ENCODE results near the gene SNX5. TPM values are rescaled to one million over a fixed set of nuclear protein-coding genes. Genes with fewer than 3 reads are reported as not detected.

The SNX5 gene
- total and polyA plus RNA-seq, 2 of the 13 experiments (the other 11 are each of a cell fraction or from before 2014, with no cell fraction given): 664 to 1,040 TPM

DNA sequence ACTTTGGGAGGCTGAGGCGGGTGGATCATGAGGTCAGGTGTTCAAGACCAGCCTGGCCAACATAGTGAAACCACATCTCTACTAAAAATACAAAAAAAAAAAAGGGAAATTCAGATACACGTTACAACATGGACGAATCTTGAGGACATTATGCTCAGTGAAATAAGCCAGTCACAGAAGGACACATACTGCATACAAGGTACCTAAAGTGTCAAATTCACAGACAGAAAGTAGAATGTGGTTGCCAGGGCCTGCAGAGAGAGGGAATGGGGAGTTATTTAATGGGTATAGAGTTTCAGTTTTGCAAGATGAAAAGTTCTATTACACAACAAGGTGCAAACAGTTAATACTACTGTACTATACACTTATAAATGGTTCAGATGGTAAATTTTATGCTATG is 75.1 kb downstream of the SNX5 start:
- POLR2A ChIA-PET: interaction anchor here (1.6 to 21.6 kb wide), 6 partner anchors 11 to 211 kb away, joined by 9 to 724 read pairs (median 67); partner anchors contain the start of gene RRBP1
- 93% methylated on average over 3 of the region's 3 CpGs for WGBS (ENCODE audit: low lambda C conversion rate)
- in situ Hi-C loops (cut with HindIII; ENCODE audit: extremely low pct_ligation_motif_present, low pct_unique_long_range_greater_than_20kb): no loop called here

DNA sequence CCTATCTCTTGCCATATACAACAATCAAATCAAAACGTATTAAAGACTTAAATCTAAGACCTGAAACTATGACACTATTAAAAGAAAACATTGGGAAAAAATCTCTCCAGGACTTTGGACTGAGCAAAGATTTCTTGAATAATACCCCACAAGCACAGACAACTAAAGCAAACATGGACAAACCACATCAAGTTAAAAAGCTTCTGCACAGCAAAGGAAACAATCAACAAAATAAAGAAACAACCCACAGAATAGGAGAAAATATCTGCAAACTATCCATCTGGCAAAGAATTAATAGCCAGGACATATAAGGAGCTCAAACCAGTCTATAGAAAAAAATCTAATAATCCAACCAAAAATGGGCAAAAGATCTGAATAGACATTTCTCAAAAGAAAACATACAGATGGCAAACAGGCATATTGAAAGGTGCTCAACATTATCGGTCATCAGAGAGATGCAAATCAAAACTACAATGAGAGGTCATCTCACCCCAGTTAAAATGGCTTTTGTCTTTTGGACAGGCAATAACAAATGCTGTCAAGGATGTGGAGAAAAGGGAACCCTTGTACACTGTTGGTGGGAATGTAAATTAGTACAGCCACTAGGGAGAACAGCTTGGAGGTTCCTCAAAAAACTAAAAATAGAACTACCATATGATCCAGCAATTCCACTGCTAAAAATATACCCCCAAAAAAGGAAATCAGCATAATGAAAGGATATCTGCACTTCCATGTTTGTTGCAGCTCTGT is 76.2 kb downstream of the SNX5 start:
- peak; percentile 26 for FAIRE-seq
- CTCF ChIA-PET (ENCODE audit: low intra/inter-chr PET ratio, low total read pairs): no interaction called here
- H3K27ac ChIP-seq (ENCODE audit: extremely low read length, insufficient read depth, low read length): no peak overlapping the region
- no peak for TF ChIP-seq ZNF782 (CRISPR knock-in tag; IDR thresholded peaks at IDR 0.05; ENCODE audit: borderline replicate concordance)
- TF ChIP-seq, protein P1, sequence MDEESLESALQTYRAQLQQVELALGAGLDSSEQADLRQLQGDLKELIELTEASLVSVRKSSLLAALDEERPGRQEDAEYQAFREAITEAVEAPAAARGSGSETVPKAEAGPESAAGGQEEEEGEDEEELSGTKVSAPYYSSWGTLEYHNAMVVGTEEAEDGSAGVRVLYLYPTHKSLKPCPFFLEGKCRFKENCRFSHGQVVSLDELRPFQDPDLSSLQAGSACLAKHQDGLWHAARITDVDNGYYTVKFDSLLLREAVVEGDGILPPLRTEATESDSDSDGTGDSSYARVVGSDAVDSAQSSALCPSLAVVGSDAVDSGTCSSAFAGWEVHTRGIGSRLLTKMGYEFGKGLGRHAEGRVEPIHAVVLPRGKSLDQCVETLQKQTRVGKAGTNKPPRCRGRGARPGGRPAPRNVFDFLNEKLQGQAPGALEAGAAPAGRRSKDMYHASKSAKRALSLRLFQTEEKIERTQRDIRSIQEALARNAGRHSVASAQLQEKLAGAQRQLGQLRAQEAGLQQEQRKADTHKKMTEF (CRISPR knock-in tag; IDR thresholded peaks at IDR 0.05): 0 out of 2 replicates have a peak, but pooled peaks have one; percentile 30
- TF ChIP-seq, protein P2, sequence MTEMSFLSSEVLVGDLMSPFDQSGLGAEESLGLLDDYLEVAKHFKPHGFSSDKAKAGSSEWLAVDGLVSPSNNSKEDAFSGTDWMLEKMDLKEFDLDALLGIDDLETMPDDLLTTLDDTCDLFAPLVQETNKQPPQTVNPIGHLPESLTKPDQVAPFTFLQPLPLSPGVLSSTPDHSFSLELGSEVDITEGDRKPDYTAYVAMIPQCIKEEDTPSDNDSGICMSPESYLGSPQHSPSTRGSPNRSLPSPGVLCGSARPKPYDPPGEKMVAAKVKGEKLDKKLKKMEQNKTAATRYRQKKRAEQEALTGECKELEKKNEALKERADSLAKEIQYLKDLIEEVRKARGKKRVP (CRISPR knock-in tag; IDR thresholded peaks at IDR 0.05): 0 out of 4 replicates have a peak, but pooled peaks of 1 of the 2 experiments have one; percentile 26
- TF ChIP-seq TBP (CRISPR knock-in tag; IDR thresholded peaks at IDR 0.05): no peak
- TF ChIP-seq, protein P3, sequence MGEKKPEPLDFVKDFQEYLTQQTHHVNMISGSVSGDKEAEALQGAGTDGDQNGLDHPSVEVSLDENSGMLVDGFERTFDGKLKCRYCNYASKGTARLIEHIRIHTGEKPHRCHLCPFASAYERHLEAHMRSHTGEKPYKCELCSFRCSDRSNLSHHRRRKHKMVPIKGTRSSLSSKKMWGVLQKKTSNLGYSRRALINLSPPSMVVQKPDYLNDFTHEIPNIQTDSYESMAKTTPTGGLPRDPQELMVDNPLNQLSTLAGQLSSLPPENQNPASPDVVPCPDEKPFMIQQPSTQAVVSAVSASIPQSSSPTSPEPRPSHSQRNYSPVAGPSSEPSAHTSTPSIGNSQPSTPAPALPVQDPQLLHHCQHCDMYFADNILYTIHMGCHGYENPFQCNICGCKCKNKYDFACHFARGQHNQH (CRISPR knock-in tag; IDR thresholded peaks at IDR 0.05): no peak; the same call in 1 of the 2 replicates
- TF ChIP-seq ZNF230 (CRISPR knock-in tag; IDR thresholded peaks at IDR 0.05): no peak
- TF ChIP-seq MAFG (CRISPR knock-in tag; IDR thresholded peaks at IDR 0.05): no peak
- TF ChIP-seq FOSL1 (CRISPR knock-in tag; IDR thresholded peaks at IDR 0.05; ENCODE audit: borderline replicate concordance): no peak
- TF ChIP-seq ZKSCAN1 (IDR thresholded peaks at IDR 0.05; ENCODE audit: low read length): no peak
- TF ChIP-seq, protein P4, sequence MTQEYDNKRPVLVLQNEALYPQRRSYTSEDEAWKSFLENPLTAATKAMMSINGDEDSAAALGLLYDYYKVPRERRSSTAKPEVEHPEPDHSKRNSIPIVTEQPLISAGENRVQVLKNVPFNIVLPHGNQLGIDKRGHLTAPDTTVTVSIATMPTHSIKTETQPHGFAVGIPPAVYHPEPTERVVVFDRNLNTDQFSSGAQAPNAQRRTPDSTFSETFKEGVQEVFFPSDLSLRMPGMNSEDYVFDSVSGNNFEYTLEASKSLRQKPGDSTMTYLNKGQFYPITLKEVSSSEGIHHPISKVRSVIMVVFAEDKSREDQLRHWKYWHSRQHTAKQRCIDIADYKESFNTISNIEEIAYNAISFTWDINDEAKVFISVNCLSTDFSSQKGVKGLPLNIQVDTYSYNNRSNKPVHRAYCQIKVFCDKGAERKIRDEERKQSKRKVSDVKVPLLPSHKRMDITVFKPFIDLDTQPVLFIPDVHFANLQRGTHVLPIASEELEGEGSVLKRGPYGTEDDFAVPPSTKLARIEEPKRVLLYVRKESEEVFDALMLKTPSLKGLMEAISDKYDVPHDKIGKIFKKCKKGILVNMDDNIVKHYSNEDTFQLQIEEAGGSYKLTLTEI (CRISPR knock-in tag; conservative IDR thresholded peaks at IDR 0.05): no peak

More for the DNA sequence above, 75.1 kb downstream of the SNX5 start:
- Histone ChIP-seq H3K9me3 (ENCODE audit: low read length) (peaks cover 20% of the 10 kb centered on the region), H4K20me1 (ENCODE audit: insufficient read depth, low read length) (no peaks in the 10 kb centered on the region), H3K9ac (ENCODE audit: insufficient read depth, low read depth, low read length) (no peak overlapping the region), H3K36me3 (replicated peaks in 1 of 2; ENCODE audit: control insufficient read depth in 1 of 2, insufficient read depth in 2 of 2, low read length in 2 of 2) (no peaks in the 10 kb centered on the region), H3K4me2 (ENCODE audit: low read depth, low read length) (no peak overlapping the region), H2AFZ (ENCODE audit: low read length) (no peak overlapping the region), H3K27ac (ENCODE audit: extremely low read length, insufficient read depth, low read length) (no peak overlapping the region), H3K79me2 (ENCODE audit: insufficient read depth, low read length) (no peaks in the 10 kb centered on the region), H3K27me3 (ENCODE audit: control insufficient read depth in 1 of 2, insufficient read depth in 2 of 2, low read length in 2 of 2) (no peaks in the 10 kb centered on the region), H3K4me1 (ENCODE audit: insufficient read depth, low read length) (peaks cover 79% of the 10 kb centered on the region), H3K4me3 (replicated peaks in 1 of 3; ENCODE audit: insufficient read depth in 1 of 3, low read depth in 2 of 3, low read length in 3 of 3) (no peak overlapping the region)
- no TSS peak for BruUV-seq (replicated peaks)
- DNase-seq (ENCODE audit: low spot score): no peak
- intact Hi-C loops (cut with micrococcal nuclease; ENCODE audit: unreplicated experiment): no loop called here
- no peak for ATAC-seq
- no peak for TF ChIP-seq ZNF724P (CRISPR knock-in tag; IDR thresholded peaks at IDR 0.05; ENCODE audit: borderline replicate concordance)
- 0 out of 2 replicates have a peak, but pooled peaks have one; percentile 39 for TF ChIP-seq ZMAT3 (CRISPR knock-in tag; conservative IDR thresholded peaks at IDR 0.05)
- peak; percentile 34; the same call in 1 of the 2 replicates for TF ChIP-seq SIX1 (CRISPR knock-in tag; IDR thresholded peaks at IDR 0.05; ENCODE audit: borderline replicate concordance)
- CTCF ChIA-PET (ENCODE audit: low intra/inter-chr PET ratio, low total read pairs): no interaction called here
- no peak for FAIRE-seq

More for the DNA sequence above, 76.2 kb downstream of the SNX5 start:
- Histone ChIP-seq H3K9ac (ENCODE audit: insufficient read depth, low read depth, low read length) (no peak overlapping the region), H3K36me3 (replicated peaks in 1 of 2; ENCODE audit: control insufficient read depth in 1 of 2, insufficient read depth in 2 of 2, low read length in 2 of 2) (no peaks in the 10 kb centered on the region), H3K79me2 (ENCODE audit: insufficient read depth, low read length) (no peaks in the 10 kb centered on the region), H3K4me2 (ENCODE audit: low read depth, low read length) (peak overlapping the region; percentile 37), H3K9me3 (ENCODE audit: low read length) (peaks cover 20% of the 10 kb centered on the region), H4K20me1 (ENCODE audit: insufficient read depth, low read length) (no peaks in the 10 kb centered on the region), H3K27me3 (ENCODE audit: control insufficient read depth in 1 of 2, insufficient read depth in 2 of 2, low read length in 2 of 2) (no peaks in the 10 kb centered on the region), H2AFZ (ENCODE audit: low read length) (no peak overlapping the region), H3K4me3 (replicated peaks in 1 of 3; ENCODE audit: insufficient read depth in 1 of 3, low read depth in 2 of 3, low read length in 3 of 3) (peak overlapping the region in 1 of 3 experiments; percentile 2; a peak in 2 of 6 replicates), H3K4me1 (ENCODE audit: insufficient read depth, low read length) (peaks cover 79% of the 10 kb centered on the region)
- in situ Hi-C loops (cut with HindIII; ENCODE audit: extremely low pct_ligation_motif_present, low pct_unique_long_range_greater_than_20kb) (no loop called here), intact Hi-C loops (cut with micrococcal nuclease; ENCODE audit: unreplicated experiment) (no loop called here)
- no peak for ATAC-seq
- no TSS peak for BruUV-seq (replicated peaks)
- DNase-seq (ENCODE audit: low spot score): peak; percentile 76
- POLR2A ChIA-PET: interaction anchor here (0.8 to 21.6 kb wide), 12 partner anchors 10 to 212 kb away, joined by 3 to 724 read pairs (median 6); partner anchors contain the start of gene RRBP1
- WGBS (ENCODE audit: low lambda C conversion rate): 3% methylated on average over 2 of the region's 2 CpGs
